Measurements from ENCODE around the gene HES7. TPM values are rescaled to one million over a fixed set of nuclear protein-coding genes. Genes with fewer than 3 reads are reported as not detected.

HES7 gene
- polyA plus RNA-seq, 1 of the 3 experiments (the other 2 are of a cell fraction): 1.2 TPM

DNA sequence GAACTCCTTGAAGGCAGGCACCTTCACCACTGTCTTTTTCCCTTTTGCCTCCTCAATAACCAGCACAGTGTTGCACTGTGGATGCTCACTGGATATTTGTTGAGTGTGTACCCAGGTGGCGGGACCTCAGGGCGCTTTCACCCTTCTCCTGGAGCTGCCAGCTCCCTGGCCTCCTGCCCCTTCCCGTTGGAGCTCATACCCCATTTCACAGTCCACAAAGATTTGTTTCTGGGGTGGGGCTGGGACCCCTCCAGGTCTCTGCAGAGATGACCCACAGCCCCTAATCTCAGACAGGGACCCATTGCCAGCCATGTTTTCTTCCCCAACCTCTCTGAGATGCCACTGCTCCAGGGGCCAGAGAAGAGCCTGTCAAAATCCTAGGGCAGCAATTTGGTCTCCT lies 48.8 kb downstream of the HES7 start:
- no peak for DNase-seq
- CTCF ChIA-PET: interaction anchor here (0.6 to 20.8 kb wide), 14 partner anchors 9 to 331 kb away, joined by 3 to 390 read pairs (median 12); partner anchors contain the start of genes ALOX12B and ALOXE3

DNA sequence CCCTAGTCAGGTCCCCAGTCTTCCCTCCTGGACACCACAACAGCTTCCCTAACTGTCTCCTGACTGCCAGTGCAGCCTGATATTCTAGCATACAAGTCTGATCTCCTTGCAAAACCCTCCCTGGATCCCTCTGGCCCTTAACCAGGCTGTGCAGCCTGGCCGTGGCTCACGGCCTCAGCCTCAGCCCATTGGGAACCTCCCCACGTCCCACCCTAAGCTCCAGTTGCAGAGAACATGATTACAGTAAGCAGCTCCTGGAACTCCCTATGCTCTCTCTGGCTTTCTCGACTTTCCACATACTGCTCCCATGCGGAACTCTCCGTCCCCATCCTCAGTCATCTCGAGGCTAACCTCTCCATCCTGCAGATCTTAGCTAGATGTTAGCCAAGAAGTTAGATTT lies 49.4 kb downstream of the HES7 start:
- no peaks in the 10 kb centered on the region for H3K36me3 ChIP-seq (replicated peaks in 1 of 2; ENCODE audit: control insufficient read depth in 1 of 2, insufficient read depth in 2 of 2, low read length in 1 of 2)
- H2AFZ ChIP-seq (ENCODE audit: low read depth): no peak overlapping the region
- no peak overlapping the region for H3K4me3 ChIP-seq (ENCODE audit: low read depth in 2 of 2, low read length in 1 of 2)
- ChIA-PET CTCF (interaction anchor here (0.7 to 20.8 kb wide), 30 partner anchors 10 to 564 kb away, joined by 3 to 390 read pairs (median 6); partner anchors contain the start of genes ALOX12B, ALOXE3 and HES7), POLR2A (interaction anchor here (1.7 kb wide), 1 partner anchor 99 kb away, joined by 5 read pairs; no protein-coding TSS in a partner anchor)
- peaks cover 60% of the 10 kb centered on the region for H3K27me3 ChIP-seq (ENCODE audit: insufficient read depth)
- no peaks in the 10 kb centered on the region for H4K20me1 ChIP-seq (ENCODE audit: insufficient read depth)
- DNase-seq: no peak
- peaks cover 0 to 11% of the 10 kb centered on the region in 2 experiments; a peak in 1 of 4 replicates for H3K4me1 ChIP-seq (ENCODE audit: control insufficient read depth in 1 of 2, insufficient read depth in 2 of 2, low read depth in 1 of 2, low read length in 1 of 2)
- no peaks in the 10 kb centered on the region for H3F3A ChIP-seq (replicated peaks; ENCODE audit: insufficient read depth)
- no peaks in the 10 kb centered on the region for H3K9me2 ChIP-seq
- H3K27ac ChIP-seq (ENCODE audit: low read depth in 2 of 2, low read length in 1 of 2): no peak overlapping the region
- no peaks in the 10 kb centered on the region for H3K9me3 ChIP-seq
- H3K9ac ChIP-seq: no peak overlapping the region
- H3K79me2 ChIP-seq (ENCODE audit: insufficient read depth): no peaks in the 10 kb centered on the region
- no peak for TF ChIP-seq MEF2A (IDR thresholded peaks at IDR 0.05; ENCODE audit: borderline replicate concordance, low read depth)
- TF ChIP-seq CHD2 (IDR thresholded peaks at IDR 0.05; ENCODE audit: low read length, partially characterized antibody): no peak
- TF ChIP-seq RCOR1 (IDR thresholded peaks at IDR 0.05; ENCODE audit: low read length): no peak
- no peak for TF ChIP-seq GABPA (IDR thresholded peaks at IDR 0.05; ENCODE audit: low read depth)
- no peak for TF ChIP-seq FOXM1 (IDR thresholded peaks at IDR 0.05; ENCODE audit: low read depth)
- no peak for TF ChIP-seq MAX (IDR thresholded peaks at IDR 0.05; ENCODE audit: low read depth)
- no peak for TF ChIP-seq REST (IDR thresholded peaks at IDR 0.05; ENCODE audit: low read depth, low read length)
- no peak for TF ChIP-seq RXRA (IDR thresholded peaks at IDR 0.05; ENCODE audit: borderline replicate concordance, low read depth)
- TF ChIP-seq PBX3 (IDR thresholded peaks at IDR 0.05): no peak
- TF ChIP-seq JUND (IDR thresholded peaks at IDR 0.05): no peak
- TF ChIP-seq FOSL2 (IDR thresholded peaks at IDR 0.05; ENCODE audit: borderline replicate concordance, low read depth): no peak
- no peak overlapping the region for H3K4me2 ChIP-seq
- WGBS (ENCODE audit: low lambda C conversion rate): 32% methylated on average over 7 of the region's 7 CpGs

More for the DNA sequence above, 48.8 kb downstream of the HES7 start:
- no peaks in the 10 kb centered on the region for H3K79me2 ChIP-seq (ENCODE audit: insufficient read depth)
- no peaks in the 10 kb centered on the region for H3K9me3 ChIP-seq
- POLR2A ChIA-PET: no interaction called here
- no peak overlapping the region for H3K4me3 ChIP-seq (ENCODE audit: low read depth in 2 of 2, low read length in 1 of 2)
- peaks cover 60% of the 10 kb centered on the region for H3K27me3 ChIP-seq (ENCODE audit: insufficient read depth)
- TF ChIP-seq GATA2 (CRISPR knock-in tag; IDR thresholded peaks at IDR 0.05) (no peak), TEAD4 (IDR thresholded peaks at IDR 0.05; ENCODE audit: borderline replicate concordance, insufficient read depth) (no peak), FOXM1 (IDR thresholded peaks at IDR 0.05; ENCODE audit: low read depth) (no peak)
- no peaks in the 10 kb centered on the region for H3K9me2 ChIP-seq
- no peak overlapping the region for H3K27ac ChIP-seq (ENCODE audit: low read depth in 2 of 2, low read length in 1 of 2)
- H3K9ac ChIP-seq: no peak overlapping the region
- H4K20me1 ChIP-seq (ENCODE audit: insufficient read depth): no peaks in the 10 kb centered on the region
- H3F3A ChIP-seq (replicated peaks; ENCODE audit: insufficient read depth): no peaks in the 10 kb centered on the region
- H3K4me1 ChIP-seq (ENCODE audit: control insufficient read depth in 1 of 2, insufficient read depth in 2 of 2, low read depth in 1 of 2, low read length in 1 of 2): peaks cover 0 to 14% of the 10 kb centered on the region in 2 experiments; a peak in 1 of 4 replicates
- no peaks in the 10 kb centered on the region for H3K36me3 ChIP-seq (replicated peaks in 1 of 2; ENCODE audit: control insufficient read depth in 1 of 2, insufficient read depth in 2 of 2, low read length in 1 of 2)
- WGBS (ENCODE audit: low lambda C conversion rate): 74% methylated on average over 3 of the region's 3 CpGs
- no peak overlapping the region for H3K4me2 ChIP-seq
- H2AFZ ChIP-seq (ENCODE audit: low read depth): no peak overlapping the region

All from SK-N-SH (cell line).